ENCODE results near the gene HSPB9. TPM values are rescaled to one million over a fixed set of nuclear protein-coding genes. Genes with fewer than 3 reads are reported as not detected.

The HSPB9 gene
- total and polyA plus RNA-seq, 2 donors = 0.05 to 0.23 TPM

DNA sequence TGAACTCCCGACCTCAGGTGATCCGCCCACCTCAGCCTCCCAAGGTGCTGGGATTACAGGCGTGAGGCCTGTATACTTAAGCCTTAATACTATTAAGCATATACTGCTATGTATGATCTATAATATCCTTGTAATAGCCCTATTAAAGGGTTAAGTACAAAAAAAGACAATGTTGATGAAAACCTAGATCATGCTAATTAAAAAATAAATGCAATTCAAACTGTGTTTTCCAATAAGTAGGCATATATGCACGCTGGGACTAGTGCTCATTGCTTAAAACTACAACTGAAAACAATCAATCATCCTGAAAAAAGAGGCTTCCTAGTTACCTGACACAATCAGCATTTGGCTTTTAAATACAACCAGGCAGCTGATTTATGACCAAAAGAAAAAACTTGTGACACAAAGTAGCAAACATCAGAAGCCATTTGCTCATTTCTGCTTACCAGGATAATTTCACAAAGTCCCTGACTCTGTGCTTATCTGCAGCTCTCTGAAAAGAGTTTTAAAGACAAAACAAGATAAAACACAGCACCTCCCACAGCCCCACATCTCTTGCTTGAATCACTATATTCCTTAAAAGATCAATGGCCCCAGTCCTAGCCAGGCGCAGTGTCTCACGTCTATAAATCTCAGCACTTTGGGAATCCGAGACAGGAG, 35.4 kb upstream of the HSPB9 start:
- Histone ChIP-seq H3K9me3 (ENCODE audit: control insufficient read depth in 2 of 2, insufficient read depth in 1 of 2, low read length in 1 of 2) (no peaks in the 10 kb centered on the region), H3K27me3 (ENCODE audit: control insufficient read depth in 2 of 2, insufficient read depth in 1 of 2, low read length in 1 of 2) (peaks cover 0 to 3% of the 10 kb centered on the region in 2 donors), H3K4me3 (ENCODE audit: low read length in 2 of 2) (no peak overlapping the region), H3K36me3 (ENCODE audit: control insufficient read depth in 2 of 2, insufficient read depth in 2 of 2, low read length in 1 of 2) (no peaks in the 10 kb centered on the region), H3K4me1 (ENCODE audit: control insufficient read depth in 2 of 2, insufficient read depth in 2 of 2, low read length in 2 of 2) (no peaks in the 10 kb centered on the region), H3K27ac (ENCODE audit: low read depth in 1 of 2, low read length in 1 of 2) (no peak overlapping the region)
- 94% methylated on average over 7 of the region's 7 CpGs for WGBS
- DNase-seq (ENCODE audit: low read depth in 6 of 9, low spot score in 9 of 9) = no peak

DNA sequence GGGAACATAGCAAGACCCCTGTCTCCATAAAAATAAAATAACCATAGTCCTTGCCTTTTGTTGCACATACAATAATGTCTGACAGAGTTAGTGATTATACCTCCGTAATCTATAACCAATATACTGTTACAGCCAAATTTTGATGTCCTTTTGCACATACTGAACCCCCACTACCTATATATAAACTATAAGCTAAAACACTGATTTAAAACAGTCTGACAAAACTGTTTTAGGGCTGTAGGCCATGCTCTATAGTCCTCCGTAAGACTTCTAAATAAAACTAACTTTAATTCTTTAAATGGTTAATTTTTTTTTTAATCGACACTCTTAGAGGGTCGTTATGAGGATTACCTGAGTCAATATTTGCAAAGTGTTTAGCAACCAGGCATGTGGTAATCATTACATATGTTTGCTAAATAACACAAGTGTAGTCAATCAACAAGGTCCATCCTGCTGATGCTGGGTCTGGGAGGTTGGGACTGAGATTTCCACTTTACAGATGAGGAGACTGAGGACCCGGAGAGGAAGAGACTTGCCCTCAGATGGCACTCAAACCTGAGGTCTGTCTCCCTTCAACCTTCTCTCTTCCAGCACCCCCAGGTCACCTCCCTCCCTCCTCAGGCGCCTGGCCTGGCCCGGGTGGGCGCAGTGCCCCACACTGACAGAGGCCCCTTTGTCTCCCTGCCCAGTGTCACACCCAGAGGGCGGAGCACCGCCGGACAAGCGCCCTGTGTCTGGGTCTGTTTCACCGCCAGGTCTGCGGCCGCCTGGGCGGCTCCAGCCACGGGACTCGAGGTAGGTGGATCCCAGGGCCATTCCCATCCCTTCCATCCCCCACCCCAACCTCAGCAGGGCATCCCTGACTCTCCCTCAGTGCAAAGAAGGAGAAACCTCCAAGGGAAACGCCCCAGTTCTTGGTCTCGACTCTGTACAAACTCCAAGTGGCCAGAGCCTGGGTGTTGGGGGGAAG, 34.6 kb upstream of the HSPB9 start:
- Histone ChIP-seq H3K4me3 (ENCODE audit: low read length in 2 of 2) (no peak overlapping the region), H3K9me3 (ENCODE audit: control insufficient read depth in 2 of 2, insufficient read depth in 1 of 2, low read length in 1 of 2) (no peaks in the 10 kb centered on the region), H3K4me1 (ENCODE audit: control insufficient read depth in 2 of 2, insufficient read depth in 2 of 2, low read length in 2 of 2) (peaks cover 0 to 6% of the 10 kb centered on the region in 2 donors), H3K36me3 (ENCODE audit: control insufficient read depth in 2 of 2, insufficient read depth in 2 of 2, low read length in 1 of 2) (no peaks in the 10 kb centered on the region), H3K27ac (ENCODE audit: low read depth in 1 of 2, low read length in 1 of 2) (no peak overlapping the region), H3K27me3 (ENCODE audit: control insufficient read depth in 2 of 2, insufficient read depth in 1 of 2, low read length in 1 of 2) (peaks cover 0 to 3% of the 10 kb centered on the region in 2 donors)
- 93% methylated on average over 20 of the region's 20 CpGs for WGBS
- no peak for DNase-seq (ENCODE audit: low read depth in 6 of 9, low spot score in 9 of 9)

DNA sequence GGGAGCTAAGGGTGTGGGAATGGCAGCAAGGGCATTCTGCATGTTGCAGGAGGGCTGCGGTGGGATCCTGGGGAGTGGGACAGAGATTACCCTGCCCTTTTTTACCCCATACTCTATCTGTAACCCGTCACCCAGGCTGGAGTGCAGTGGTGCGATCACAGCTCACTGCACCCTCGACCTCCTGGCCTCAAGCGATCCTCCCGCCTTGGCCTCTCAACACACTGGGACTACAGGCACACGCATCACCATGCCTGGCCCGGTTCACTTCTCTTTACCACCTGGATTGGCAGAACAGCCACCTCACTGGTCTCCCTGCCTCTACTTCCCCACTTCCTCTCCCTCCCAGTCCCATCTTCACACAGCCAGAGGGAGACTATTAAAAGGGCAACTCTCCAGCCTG, 33.9 kb upstream of the HSPB9 start:
- Histone ChIP-seq H3K36me3 (ENCODE audit: control insufficient read depth in 2 of 2, insufficient read depth in 2 of 2, low read length in 1 of 2) (no peaks in the 10 kb centered on the region), H3K4me1 (ENCODE audit: control insufficient read depth in 2 of 2, insufficient read depth in 2 of 2, low read length in 2 of 2) (peaks cover 0 to 8% of the 10 kb centered on the region in 2 donors), H3K27me3 (ENCODE audit: control insufficient read depth in 2 of 2, insufficient read depth in 1 of 2, low read length in 1 of 2) (peaks cover 0 to 3% of the 10 kb centered on the region in 2 donors), H3K4me3 (ENCODE audit: low read length in 2 of 2) (no peak overlapping the region), H3K27ac (ENCODE audit: low read depth in 1 of 2, low read length in 1 of 2) (no peak overlapping the region), H3K9me3 (ENCODE audit: control insufficient read depth in 2 of 2, insufficient read depth in 1 of 2, low read length in 1 of 2) (no peaks in the 10 kb centered on the region)
- WGBS = 97% methylated on average over 8 of the region's 8 CpGs
- no peak for DNase-seq (ENCODE audit: low read depth in 6 of 9, low spot score in 9 of 9)

DNA sequence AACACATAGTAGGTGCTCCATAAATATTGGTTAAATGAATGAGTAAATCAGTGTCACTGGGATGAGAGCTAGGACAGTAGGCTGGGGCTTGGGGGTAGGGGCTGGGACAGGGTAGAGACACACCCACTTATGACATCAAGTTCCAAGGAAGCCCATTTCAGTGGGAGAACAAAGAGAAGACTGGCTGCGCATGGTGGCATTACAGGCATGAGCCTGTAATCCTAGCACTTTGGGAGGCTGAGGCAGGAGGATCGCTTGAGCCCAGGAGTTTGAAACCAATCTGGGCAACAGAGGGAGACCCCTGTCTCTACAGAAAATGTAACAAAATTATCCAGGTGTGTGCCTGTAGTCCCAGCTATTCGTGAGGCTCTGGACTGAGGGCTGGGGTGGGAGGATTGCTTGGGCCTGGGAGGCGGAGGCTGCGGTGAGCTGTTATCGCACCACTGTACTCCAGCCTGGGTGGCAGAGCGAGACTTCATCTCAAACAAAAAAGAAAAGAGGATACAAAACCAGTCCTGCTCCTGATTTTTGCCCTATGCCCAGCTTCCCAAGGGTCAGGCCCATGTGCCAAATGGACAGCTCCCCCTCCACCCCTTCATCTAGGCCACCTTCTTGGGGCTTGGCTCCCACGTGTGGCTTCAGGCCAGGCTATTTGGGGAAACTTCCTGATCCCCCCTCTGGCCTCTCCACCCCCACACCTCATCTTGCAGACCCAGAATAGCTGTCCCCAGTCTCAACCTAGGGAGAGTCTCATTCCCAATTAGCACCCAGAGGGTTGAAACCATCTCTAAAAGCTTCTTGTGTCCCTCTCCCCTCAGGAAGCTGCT, 31.4 kb upstream of the HSPB9 start:
- WGBS = 92% methylated on average over 8 of the region's 8 CpGs
- Histone ChIP-seq H3K27me3 (ENCODE audit: control insufficient read depth in 2 of 2, insufficient read depth in 1 of 2, low read length in 1 of 2) (peaks cover 0 to 6% of the 10 kb centered on the region in 2 donors), H3K36me3 (ENCODE audit: control insufficient read depth in 2 of 2, insufficient read depth in 2 of 2, low read length in 1 of 2) (no peaks in the 10 kb centered on the region), H3K27ac (ENCODE audit: low read depth in 1 of 2, low read length in 1 of 2) (no peak overlapping the region), H3K4me3 (ENCODE audit: low read length in 2 of 2) (no peak overlapping the region), H3K4me1 (ENCODE audit: control insufficient read depth in 2 of 2, insufficient read depth in 2 of 2, low read length in 2 of 2) (peaks cover 0 to 8% of the 10 kb centered on the region in 2 donors), H3K9me3 (ENCODE audit: control insufficient read depth in 2 of 2, insufficient read depth in 1 of 2, low read length in 1 of 2) (no peaks in the 10 kb centered on the region)
- DNase-seq (ENCODE audit: low read depth in 6 of 9, low spot score in 9 of 9) = no peak

DNA sequence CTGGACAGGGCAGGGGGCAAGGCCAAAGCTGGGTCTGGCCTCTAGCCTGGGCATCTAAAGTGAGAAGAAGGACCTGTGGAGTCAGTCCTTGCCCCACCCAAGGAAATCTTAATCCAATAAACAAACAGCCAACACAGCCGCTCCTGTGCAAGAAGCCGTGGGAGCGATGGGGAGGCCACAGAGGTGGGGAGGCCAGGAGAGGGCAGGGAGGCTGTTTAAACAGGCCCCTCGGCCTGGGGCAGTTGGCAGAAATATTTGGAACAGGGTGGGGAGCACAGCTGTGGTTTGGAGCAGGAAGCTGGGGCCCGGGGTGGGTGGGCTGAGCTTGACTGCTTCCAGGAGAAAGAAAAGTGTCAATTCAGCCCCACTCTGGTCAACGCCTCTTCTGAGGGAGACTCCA, 29.7 kb upstream of the HSPB9 start:
- no peak for DNase-seq (ENCODE audit: low read depth in 6 of 9, low spot score in 9 of 9)
- H3K27me3 ChIP-seq (ENCODE audit: control insufficient read depth in 2 of 2, insufficient read depth in 1 of 2, low read length in 1 of 2) = peaks cover 8 to 24% of the 10 kb centered on the region in 2 donors

DNA sequence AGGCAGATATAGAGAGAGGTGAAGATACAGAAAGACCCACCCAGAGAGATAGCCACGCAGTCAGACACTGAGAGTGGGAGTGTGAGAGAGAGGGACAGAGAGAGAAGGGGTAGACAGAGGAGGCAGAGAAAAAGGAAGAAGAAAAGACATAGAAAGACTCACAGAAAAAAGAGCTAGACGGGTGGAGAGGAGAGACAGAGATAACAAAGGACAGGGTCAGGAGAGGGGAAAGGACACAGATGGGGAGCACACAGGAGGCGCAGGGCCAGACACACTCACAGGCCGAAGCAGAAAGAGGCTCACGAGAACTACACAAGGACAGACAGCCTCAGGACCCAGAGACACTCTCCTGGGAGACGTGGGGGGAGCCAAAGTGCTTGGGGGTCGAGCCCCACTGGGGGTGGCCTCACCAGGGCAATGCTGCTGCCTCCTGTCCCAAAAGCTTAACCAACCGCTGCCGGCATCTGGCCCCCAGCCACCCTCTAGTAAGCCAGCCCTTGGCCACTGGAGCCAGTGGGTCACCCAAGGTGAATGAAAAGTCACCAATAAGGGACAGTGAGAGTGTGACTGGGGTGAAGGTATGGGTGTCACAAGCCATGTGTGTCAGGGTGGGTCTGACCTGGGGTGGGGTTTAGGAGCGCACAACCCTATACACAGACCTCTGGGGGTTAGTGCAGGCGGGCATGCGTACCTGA, 28.1 kb upstream of the HSPB9 start:
- 99% methylated on average over 12 of the region's 12 CpGs for WGBS
- no peaks in the 10 kb centered on the region for H3K9me3 ChIP-seq (ENCODE audit: control insufficient read depth in 2 of 2, insufficient read depth in 1 of 2, low read length in 1 of 2)
- H3K4me3 ChIP-seq (ENCODE audit: low read length in 2 of 2) = no peak overlapping the region
- H3K4me1 ChIP-seq (ENCODE audit: control insufficient read depth in 2 of 2, insufficient read depth in 2 of 2, low read length in 2 of 2) = peaks cover 3 to 17% of the 10 kb centered on the region in 2 donors
- no peaks in the 10 kb centered on the region for H3K36me3 ChIP-seq (ENCODE audit: control insufficient read depth in 2 of 2, insufficient read depth in 2 of 2, low read length in 1 of 2)
- DNase-seq (ENCODE audit: low read depth in 6 of 9, low spot score in 9 of 9) = no peak
- peaks cover 11 to 36% of the 10 kb centered on the region in 2 donors for H3K27me3 ChIP-seq (ENCODE audit: control insufficient read depth in 2 of 2, insufficient read depth in 1 of 2, low read length in 1 of 2)
- no peak overlapping the region for H3K27ac ChIP-seq (ENCODE audit: low read depth in 1 of 2, low read length in 1 of 2)

More for the DNA sequence above, 29.7 kb upstream of the HSPB9 start:
- no peaks in the 10 kb centered on the region for H3K9me3 ChIP-seq (ENCODE audit: control insufficient read depth in 2 of 2, insufficient read depth in 1 of 2, low read length in 1 of 2)
- no peaks in the 10 kb centered on the region for H3K36me3 ChIP-seq (ENCODE audit: control insufficient read depth in 2 of 2, insufficient read depth in 2 of 2, low read length in 1 of 2)
- H3K4me1 ChIP-seq (ENCODE audit: control insufficient read depth in 2 of 2, insufficient read depth in 2 of 2, low read length in 2 of 2) = peaks cover under 1 to 14% of the 10 kb centered on the region in 2 donors
- no peak overlapping the region for H3K27ac ChIP-seq (ENCODE audit: low read depth in 1 of 2, low read length in 1 of 2)
- no peak overlapping the region for H3K4me3 ChIP-seq (ENCODE audit: low read length in 2 of 2)
- WGBS = 55% methylated on average over 6 of the region's 6 CpGs

DNA sequence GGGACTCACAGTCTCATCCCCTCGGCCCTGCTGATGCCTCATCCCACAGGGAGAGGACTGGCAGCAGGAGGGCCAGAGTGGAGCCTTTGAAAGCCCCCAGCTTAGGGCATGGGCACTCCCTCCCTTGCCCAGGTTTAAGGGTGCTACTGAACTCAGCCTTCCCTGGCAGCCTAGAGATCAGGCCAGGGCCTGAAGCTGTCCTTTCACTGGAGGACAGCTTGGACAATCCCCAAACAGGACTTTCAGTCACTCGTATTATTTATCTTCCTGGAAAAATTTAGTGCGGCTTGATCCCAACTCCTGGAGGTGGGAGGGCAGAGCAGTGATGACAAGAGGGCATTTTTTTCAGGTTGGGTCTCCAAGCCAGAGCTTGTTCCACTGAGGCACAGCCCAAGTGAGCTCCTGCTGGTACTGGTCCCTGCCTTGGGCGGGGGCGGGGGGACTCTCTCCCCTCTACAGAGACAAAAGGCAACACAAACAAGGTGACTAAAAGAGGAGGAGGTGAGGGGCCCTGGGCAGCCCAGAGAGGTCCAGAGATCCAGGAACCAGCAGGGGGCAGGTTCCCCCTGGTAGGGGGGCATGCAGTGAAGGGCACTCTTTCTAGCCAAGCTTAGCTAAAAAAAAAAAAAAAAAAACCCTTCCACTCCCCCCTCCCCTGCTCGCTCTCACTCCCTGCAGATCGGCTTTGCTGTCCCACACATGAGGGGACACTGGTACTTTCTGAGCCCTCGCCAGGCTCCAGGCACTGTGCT, 26.1 kb upstream of the HSPB9 start:
- Histone ChIP-seq H3K27me3 (ENCODE audit: control insufficient read depth in 2 of 2, insufficient read depth in 1 of 2, low read length in 1 of 2) (peaks cover 11 to 36% of the 10 kb centered on the region in 2 donors), H3K4me1 (ENCODE audit: control insufficient read depth in 2 of 2, insufficient read depth in 2 of 2, low read length in 2 of 2) (peaks cover 3 to 17% of the 10 kb centered on the region in 2 donors), H3K4me3 (ENCODE audit: low read length in 2 of 2) (no peak overlapping the region), H3K27ac (ENCODE audit: low read depth in 1 of 2, low read length in 1 of 2) (no peak overlapping the region), H3K9me3 (ENCODE audit: control insufficient read depth in 2 of 2, insufficient read depth in 1 of 2, low read length in 1 of 2) (no peaks in the 10 kb centered on the region), H3K36me3 (ENCODE audit: control insufficient read depth in 2 of 2, insufficient read depth in 2 of 2, low read length in 1 of 2) (no peaks in the 10 kb centered on the region)
- 93% methylated on average over 8 of the region's 8 CpGs for whole genome bisulfite sequencing
- no peak for DNase-seq (ENCODE audit: low read depth in 6 of 9, low spot score in 9 of 9)

All from thymus (tissue), 11 donors.